B cell (primary cell): Measurements from ENCODE around the gene TNFRSF12A.

Source experiments
- CTCF ChIP-seq: fragments of 200-600 bp; IDR thresholded peaks from one replicate; pipeline ENCODE4 v1.8.0; 2022; ENCODE audit warnings: antibody characterized with exemption, mild to moderate bottlenecking
- EZH2 ChIP-seq: IDR thresholded peaks from 2 replicates; pipeline ENCODE4 v1.6.1; 2012; ENCODE audit warnings: borderline replicate concordance, low read depth, mild to moderate bottlenecking, moderate library complexity, low read length; ENCODE audit not compliant: insufficient read depth, poor library complexity, severe bottlenecking

- TF ChIP-seq EZH2 (no peak), CTCF (no peak)
These were observed 36.4 kb downstream of the TNFRSF12A start for GRCh38 chr16:3056336-3057180.
